GM18951 (cell line): ENCODE results near the gene ACP4.
"Not testable (repeated sequence)": the region's sequence is repeated elsewhere in the genome, so short reads cannot be mapped to it uniquely, and the experiment has no call there.

Experiments
- POLR2A ChIP-seq: IDR thresholded peaks from 4 replicates; pipeline ENCODE4 v1.6.1; 2011; ENCODE audit warnings: mild to moderate bottlenecking; ENCODE audit not compliant: insufficient read length, insufficient read depth; ENCODE audit errors: extremely low read depth
- in situ Hi-C: fragments of 300-500 bp; cut with MboI; formaldehyde crosslinking; loops from one replicate; pipeline ENCODE4 v1.12.0; 2022; ENCODE audit warnings: low sequenced_read_pairs, mixed read lengths, inconsistent platforms; ENCODE audit not compliant: unreplicated experiment

Gene ACP4

GRCh38 chr19:50768277-50768676 is 21.9 kb upstream of the ACP4 start:
- no peak for TF ChIP-seq POLR2A
- in situ Hi-C loops: no loop called here

DNA sequence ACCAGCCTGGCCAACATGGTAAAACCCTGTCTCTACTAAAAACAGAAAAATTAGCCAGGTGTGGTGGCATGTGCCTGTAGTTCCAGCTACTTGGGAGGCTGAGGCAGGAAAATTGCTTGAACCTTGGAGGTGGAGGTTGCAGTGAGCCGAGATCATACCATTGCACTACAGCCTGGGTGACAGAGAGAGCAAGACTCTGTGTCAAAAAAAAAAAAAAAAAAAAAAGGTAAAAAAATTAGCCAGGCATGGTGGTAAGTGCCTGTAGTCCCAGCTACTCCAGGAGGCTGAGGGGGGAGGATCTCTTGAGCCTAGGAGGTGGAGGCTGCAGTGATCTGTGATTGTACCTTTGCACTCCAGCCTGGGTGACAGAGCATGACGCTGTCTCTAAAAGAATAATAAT is 20.1 kb upstream of the ACP4 start, which contains the start of gene GPR32:
Gene GPR32 (plus strand): TSS at position 301 of the 400 bp plus-strand sequence. CDS start 137 bp downstream, outside the sequence.
- in situ Hi-C loops: not testable (repeated sequence)

DNA sequence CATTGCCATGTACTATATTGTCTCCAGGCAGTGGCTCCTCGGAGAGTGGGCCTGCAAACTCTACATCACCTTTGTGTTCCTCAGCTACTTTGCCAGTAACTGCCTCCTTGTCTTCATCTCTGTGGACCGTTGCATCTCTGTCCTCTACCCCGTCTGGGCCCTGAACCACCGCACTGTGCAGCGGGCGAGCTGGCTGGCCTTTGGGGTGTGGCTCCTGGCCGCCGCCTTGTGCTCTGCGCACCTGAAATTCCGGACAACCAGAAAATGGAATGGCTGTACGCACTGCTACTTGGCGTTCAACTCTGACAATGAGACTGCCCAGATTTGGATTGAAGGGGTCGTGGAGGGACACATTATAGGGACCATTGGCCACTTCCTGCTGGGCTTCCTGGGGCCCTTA is 19.3 kb upstream of the ACP4 start:
- in situ Hi-C loops: no loop called here
- no peak for TF ChIP-seq POLR2A

DNA sequence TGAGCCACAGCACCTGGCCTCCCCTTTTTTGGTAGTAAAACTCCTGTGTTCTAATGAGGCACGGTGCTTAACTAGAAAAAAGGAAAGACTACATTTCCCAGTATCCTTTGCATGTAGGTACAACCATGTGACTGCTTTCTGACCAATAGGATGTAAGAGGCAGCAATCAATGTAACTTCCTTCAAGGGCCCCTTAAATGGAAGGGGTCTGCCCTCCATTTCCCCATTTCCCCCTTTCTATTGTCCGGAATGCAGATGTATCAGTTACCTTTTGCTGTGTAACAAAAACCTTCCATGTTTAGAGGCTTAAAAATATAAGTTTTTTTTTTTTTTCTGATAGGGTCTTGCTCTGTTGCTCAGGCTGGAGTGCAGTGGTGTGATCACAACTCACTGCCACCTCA is 17.7 kb upstream of the ACP4 start:
- in situ Hi-C loops: no loop called here
- TF ChIP-seq POLR2A: no peak

GRCh38 chr19:50772912-50773311 is 17.3 kb upstream of the ACP4 start:
- in situ Hi-C loops: not testable (repeated sequence)

GRCh38 chr19:50773454-50773853 is 16.8 kb upstream of the ACP4 start:
- in situ Hi-C loops: not testable (repeated sequence)

- in situ Hi-C loops: loop anchor here (25.0 kb wide), 1 partner anchor 414 kb away; the partner anchor contains the start of gene NAPSA
- no peak for TF ChIP-seq POLR2A
These were observed 14.1 kb upstream of the ACP4 start for GRCh38 chr19:50776131-50776530.

- TF ChIP-seq POLR2A: no peak
- in situ Hi-C loops: loop anchor here (25.0 kb wide), 1 partner anchor 415 kb away; the partner anchor contains the start of gene NAPSA
These were observed 13.0 kb upstream of the ACP4 start for GRCh38 chr19:50777261-50777660.

DNA sequence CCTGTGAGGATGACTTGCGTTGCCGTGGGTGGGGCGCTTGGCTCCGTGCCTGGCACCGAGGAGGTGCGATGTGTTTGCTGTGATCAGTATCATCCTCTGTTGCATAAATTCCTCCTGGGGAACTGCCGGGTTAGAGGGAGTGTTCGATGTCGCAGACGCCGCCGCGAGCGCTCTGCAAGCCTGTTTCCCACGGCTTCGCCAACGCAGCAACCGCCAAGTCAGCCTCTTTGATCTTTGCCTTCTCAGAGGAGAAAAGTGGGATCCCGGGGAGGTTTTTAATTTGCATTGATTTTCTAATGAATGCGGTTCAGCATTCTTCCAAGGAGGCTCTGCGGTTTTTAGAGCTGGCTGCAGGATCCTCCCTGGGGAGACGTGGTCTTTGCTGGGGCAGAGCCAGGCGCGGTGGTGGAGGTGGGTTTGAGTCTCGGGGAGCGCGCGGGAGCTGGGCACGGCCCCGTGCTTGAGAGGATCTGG is 12.3 kb upstream of the ACP4 start:
- in situ Hi-C loops: loop anchor here (25.0 kb wide), 1 partner anchor 416 kb away; the partner anchor contains the start of gene NAPSA
- TF ChIP-seq POLR2A: no peak

DNA sequence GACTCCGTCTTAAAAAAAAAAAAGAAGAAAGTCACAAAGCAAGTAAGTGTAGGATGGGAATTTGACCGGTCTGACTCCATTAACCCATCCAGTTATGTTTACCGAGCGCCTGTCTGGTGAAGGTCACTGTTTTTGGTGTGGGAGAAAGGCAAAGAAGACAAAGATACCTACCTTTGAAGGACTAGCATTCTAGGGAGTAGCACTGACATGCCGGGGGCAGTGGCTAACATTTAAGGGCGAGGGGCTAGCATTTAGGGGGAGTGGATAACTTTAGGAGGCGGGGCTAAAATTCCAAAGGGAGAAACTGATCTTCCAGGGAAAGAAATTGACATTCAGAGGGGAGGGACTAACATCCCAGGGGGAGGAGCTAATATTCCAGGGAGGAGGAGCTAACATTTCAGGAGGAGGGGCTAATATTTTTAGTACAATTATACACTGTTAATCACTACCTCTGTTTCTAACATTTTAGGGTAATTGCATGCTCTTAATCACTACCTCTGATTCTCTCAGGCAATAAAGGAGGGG is 11.2 kb upstream of the ACP4 start:
- in situ Hi-C loops: loop anchor here (25.0 kb wide), 1 partner anchor 417 kb away; the partner anchor contains the start of gene NAPSA
- TF ChIP-seq POLR2A: no peak

GRCh38 chr19:50779504-50780457 is 10.4 kb upstream of the ACP4 start:
- no peak for TF ChIP-seq POLR2A
- in situ Hi-C loops: loop anchor here (25.0 kb wide), 1 partner anchor 417 kb away; the partner anchor contains the start of gene NAPSA

DNA sequence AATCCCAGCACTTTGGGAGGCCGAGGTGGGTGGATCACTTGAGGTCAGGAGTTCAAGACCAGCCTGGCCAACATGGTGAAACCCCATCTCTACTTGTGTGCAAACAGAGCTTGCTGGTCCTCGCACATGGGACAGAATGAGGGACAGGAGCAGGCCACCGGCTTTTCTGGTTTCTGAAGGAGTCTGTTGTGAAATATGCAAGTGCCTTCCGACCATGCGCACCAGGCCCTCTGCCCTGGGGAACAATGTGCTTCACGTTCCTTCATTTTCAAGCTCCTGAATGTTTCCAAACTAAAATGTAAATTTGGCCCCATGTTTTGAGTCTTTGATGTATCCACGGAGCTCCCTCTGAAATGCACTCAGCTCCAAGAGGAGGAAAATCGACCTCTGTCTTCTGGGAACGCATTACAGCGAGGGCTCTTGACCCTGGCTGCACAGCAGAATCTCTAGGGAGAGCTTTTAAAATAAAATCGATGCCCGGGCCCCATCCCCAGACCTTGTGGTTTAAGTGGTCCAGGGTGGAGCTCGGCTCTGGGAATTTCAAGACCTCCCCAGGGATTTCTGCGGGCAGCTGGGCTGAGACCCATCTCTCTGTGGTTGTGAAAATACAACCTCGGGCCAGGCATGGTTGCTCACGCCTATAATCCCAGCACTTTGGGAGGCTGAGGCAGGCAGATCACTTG is 9.3 kb upstream of the ACP4 start:
- in situ Hi-C loops: loop anchor here (25.0 kb wide), 1 partner anchor 419 kb away; the partner anchor contains the start of gene NAPSA

GRCh38 chr19:50783848-50784152 is 6.4 kb upstream of the ACP4 start:
- in situ Hi-C loops: loop anchor here (25.0 kb wide), 1 partner anchor 421 kb away; the partner anchor contains the start of gene NAPSA

More for the DNA sequence above, 9.3 kb upstream of the ACP4 start:
- TF ChIP-seq POLR2A: no peak
